HG03103 (cell line): ENCODE data around the gene RTP1.
"Not testable (repeated sequence)": the region's sequence is repeated elsewhere in the genome, so short reads cannot be mapped to it uniquely, and the experiment has no call there.

ENCODE experiments used
- ATAC-seq: cut with Tn5 transposase; IDR thresholded peaks from one replicate; pipeline ENCODE4 v1.9.1; 2021; ENCODE audit warnings: low read depth; ENCODE audit not compliant: unreplicated experiment

RTP1 gene

DNA sequence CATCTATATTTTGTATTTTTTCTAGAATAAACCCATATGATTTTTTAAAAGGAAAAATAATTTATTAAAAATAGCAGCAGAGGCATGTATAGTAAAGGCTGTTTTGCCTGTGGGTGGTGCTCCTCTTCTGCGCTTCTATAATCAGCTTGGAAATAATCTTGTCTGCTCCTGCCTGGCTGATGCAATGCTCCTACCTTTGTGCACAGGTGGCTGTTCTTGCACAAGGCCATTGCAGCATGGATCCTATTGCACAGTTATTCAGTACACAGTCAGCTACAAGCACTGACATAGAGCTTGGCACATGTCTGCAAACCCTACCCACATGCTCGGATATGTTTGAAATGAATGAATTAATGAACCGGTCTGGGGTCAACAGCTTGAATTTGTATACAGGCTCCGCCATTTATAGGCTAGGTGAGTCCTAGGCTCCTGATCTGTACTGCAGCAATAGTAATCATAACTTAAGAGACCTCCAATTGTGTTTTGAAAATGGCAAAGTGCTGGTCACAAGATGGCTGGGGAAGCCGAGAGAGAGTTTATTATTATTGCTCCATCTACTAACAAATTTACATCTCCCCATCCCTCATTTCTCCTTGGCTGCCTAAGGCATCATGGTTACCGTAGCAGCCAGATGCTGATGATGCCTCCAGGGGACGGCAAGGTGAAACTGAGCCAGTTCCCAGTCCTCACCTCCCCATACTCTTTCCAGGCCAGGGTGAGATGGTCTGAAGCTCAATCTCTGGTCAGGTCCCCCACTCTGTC is 532 bp upstream of the RTP1 start:
- no peak for ATAC-seq

- no peak for ATAC-seq
Measured at GRCh38 chr3:187198490-187198889, 1.2 kb downstream of the RTP1 start.

- ATAC-seq: not testable (repeated sequence)
Measured at GRCh38 chr3:187199463-187200050, 2.3 kb downstream of the RTP1 start.

DNA sequence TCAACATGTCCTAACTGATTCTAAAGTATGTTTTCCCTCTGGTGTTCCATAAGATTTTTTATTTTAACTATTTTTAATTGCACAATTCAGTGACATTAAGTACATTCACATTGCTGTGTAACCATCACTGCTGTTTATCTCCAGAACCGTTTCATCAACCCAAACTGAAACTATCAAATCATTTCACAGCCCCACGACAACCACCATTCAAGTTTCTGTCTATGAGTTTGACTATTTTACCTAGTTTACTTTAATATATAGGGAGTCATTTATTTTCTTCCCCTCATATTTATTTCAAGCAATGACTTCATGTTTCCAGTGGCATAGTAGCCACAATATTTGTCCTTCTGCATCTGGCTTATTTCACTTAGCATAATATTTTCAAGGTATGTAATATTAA is 8.4 kb downstream of the RTP1 start:
- no peak for ATAC-seq

GRCh38 chr3:187207062-187207461 is 9.8 kb downstream of the RTP1 start:
- no peak for ATAC-seq

DNA sequence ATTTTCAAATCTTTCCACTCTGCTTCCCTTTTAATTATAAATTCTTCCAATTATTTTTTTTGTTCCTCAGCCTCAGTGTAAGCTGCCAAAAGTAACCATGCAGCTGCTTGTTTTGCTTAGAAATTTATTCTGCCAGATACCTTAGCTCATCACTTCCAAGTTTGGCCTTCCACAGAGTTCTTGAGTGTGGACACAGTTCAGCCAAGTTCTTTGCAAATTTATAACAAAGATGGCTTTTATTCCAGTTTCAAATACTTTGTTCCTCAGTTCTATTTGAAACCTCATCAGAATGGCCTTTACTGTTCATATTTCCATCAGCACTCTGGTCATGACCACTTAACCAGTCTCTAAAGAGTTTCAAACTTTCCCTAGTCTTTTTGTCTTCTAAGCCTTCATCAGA is 10.3 kb downstream of the RTP1 start:
- no peak for ATAC-seq

DNA sequence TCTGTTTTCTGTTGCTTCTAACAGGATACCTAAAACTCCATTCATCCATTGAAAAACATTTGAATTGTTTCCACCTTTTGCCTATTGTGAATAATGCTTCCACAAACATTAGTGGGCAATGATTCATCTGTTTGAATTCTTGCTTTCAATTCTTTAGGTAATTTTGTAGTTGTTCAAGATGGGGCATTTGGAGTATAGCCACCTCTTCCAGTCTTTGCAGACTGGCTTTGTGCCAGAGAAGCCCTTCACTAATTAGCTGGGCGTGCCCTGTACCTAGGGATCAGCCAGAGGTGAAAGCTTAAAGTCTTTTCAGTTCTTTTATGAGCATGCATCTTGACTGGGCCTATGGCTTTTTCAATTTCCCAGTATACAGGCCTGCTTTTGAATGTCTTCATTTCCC is 10.9 kb downstream of the RTP1 start:
- ATAC-seq: no peak

DNA sequence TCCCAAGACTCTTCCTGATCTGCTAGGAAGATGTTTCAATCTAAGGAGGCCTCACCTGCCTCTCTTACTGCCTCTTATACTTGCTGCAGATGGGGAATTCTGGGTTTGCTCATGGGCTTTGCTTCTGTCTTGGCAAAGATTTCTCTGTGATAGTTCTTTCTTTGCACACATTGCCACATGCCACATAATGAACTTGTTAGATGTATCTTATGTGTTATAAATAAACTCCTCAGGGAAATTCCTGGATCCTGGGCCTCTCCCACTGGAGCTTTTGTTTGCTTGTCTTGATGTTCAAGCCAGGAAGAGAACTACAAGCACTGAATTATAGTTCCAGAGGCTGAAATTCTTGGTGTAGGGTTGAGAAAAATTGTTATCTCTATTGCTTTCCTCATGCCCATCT is 12.2 kb downstream of the RTP1 start:
- no peak for ATAC-seq

DNA sequence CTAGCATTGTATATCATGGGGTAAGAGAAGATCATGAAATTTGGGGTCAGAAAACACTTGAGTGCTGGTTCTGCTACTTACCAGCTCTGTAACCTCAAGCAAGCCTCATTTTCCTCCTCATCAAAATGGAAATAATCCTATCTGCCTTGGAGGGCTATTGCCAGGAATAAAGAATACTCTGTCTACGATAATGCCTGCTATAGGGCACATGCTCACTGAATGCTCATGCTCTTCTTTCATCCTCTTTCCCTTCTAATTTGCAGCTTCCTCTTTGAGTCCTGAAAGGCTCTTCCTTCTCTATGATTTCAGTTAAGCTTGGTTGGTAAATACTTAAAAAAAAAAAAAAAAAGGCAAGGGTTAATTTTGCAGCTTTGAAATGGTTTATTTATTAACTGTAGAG is 12.8 kb downstream of the RTP1 start:
- ATAC-seq: no peak

DNA sequence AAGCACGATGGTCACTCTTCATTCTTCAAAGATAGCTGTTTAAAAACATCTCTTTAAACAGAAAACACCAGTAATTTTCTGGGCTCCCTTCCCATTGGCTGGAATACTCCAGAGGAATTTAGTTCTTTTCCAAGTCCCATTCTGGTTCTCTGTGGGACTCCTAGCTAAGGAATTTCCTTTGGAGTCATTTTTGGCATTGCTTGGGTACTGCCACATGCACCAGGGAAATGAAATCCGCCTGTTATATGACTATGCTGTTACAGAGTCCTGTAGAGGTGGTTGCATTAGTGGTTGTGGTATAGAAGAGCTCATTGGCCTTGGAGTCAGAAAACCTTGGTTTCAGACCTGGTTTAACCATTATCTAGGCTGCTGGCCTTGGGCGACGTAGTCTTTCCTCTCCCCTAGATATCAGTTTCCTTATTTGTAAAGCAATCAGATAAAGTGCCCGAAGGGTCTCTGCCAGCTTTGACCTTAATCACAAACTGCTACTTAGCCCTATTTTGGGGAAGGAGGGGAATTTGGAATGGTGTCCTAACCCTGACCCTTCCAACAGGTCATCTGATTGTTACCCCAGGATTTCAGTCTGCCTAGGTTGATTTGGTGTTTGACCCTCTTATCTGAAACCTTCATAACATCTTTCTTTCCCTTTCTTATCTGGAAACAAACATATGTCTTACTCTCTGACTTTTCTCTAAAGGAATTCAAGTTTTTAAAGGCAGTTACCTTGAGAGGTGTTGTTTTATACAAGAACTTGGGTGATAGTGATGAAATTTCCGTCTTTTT is 13.4 kb downstream of the RTP1 start:
- ATAC-seq: no peak

GRCh38 chr3:187211532-187212195 is 14.4 kb downstream of the RTP1 start:
- ATAC-seq: no peak

DNA sequence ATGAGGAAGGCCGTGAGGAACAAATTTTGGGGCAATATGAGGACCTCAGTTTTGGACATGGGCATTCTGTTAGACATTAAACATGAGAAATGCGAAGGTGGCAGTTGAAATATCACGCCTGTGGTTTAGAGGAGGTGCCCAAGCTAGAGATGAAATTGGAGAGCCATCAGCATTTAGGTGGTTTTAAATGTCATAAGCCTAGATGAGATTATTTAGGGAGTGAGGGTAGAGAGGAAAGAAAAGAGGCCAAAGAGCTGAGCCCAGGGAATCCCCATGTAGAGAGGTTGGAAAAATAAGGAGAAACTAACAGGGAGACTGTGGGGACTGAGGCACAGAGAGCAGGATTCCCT is 14.9 kb downstream of the RTP1 start:
- no peak for ATAC-seq

- ATAC-seq: no peak
Measured at GRCh38 chr3:187212705-187213104, 15.4 kb downstream of the RTP1 start.

- no peak for ATAC-seq
Measured at GRCh38 chr3:187213616-187214015, 16.3 kb downstream of the RTP1 start.

DNA sequence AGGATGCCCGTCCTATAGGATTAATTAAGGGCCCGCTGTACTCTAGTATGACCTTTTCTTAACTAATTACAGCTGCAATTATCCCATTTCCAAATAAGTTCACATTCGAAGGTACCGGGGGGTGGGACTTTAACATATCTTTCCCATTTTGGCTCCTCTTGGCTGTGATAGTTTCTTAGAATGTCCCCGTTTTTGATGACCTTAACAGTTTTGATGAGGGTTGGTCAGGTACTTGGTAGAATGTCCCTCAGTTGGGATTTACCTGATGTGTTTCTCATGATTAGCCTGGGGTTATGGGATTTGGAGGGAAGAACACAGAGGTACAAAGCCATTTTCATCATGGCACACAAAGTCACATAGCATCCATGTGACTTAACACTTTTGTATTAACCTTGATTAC is 18.2 kb downstream of the RTP1 start:
- ATAC-seq: no peak

DNA sequence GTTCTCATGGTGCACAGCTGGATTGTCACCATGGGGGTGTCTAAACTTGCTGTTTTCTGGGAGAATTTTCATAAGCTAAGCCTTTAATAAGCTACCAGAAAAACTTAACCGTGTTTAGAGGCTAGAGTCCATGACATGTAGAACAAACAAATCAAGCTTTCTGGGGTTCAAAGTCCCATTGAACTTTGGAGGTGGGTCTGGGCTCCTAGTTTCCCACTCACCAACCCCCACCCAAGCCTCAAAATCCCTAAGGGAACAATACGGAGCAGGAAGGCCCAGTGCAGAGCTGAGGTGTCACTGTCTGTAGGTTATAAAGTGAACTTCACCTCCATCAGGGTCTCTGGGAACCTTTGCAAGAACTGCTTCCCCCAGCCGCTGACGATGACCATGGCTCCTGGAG is 25.5 kb downstream of the RTP1 start:
- no peak for ATAC-seq

DNA sequence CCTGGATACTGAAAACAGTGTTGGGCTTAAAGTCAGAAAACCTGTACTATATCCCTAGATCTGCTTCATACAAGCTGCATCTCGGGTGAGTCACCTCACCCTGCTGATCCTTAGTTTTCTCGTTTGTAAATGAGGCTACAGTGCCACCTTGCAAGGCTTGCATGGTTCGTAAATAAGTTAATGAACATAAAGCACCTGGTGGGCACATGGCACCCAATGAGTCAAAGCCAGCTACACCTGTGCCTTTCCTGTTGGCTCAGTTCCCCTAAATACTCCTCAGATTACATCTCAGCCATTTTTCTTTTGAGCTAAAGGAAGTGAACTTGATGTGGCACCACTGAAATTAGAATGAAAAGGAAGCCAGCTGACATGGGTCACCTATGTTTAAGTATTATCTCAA is 26.5 kb downstream of the RTP1 start:
- no peak for ATAC-seq

DNA sequence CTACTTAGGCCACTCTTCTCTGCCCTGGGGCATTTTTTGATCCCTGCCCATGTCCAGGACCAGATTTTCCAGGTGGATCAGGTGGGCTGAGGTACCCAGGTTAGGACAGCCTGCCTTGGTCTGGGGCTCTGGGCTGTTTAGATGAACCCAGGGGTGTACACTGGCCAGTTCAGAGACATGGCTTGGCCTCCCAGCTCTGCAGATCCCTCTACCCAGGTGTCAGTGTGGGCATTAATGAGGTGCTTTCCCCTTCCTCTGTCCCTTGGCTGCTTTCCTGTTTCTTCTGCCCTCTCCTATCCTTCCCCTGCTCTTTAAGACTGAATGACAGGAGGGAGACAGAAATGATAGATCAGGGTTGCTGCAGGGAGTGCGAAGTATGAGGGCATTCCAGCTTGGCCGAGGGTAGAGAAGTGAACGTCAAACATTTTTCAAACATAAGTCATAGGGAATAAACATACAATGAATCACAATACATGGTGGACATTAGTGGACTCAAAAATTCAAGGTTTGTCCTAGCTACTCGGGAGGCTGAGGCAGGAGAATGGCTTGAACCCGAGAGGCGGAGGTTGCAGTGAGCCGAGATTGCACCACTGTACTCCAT is 30.5 kb downstream of the RTP1 start:
- ATAC-seq: no peak

GRCh38 chr3:187228740-187229139 is 31.5 kb downstream of the RTP1 start:
- ATAC-seq: no peak

- ATAC-seq: no peak
Measured at GRCh38 chr3:187230011-187230410, 32.7 kb downstream of the RTP1 start.

GRCh38 chr3:187236962-187237361 is 39.7 kb downstream of the RTP1 start:
- ATAC-seq: no peak
